WTC11 (cell line): ENCODE data around the gene SERPINE2.

Experiments used
- CBFB ChIP-seq: sonication (generic); formaldehyde crosslinking; IDR thresholded peaks from 2 replicates; pipeline ENCODE4 v1.8.1; 2022; ENCODE audit warnings: mild to moderate bottlenecking, low read depth, missing genetic modification reagents
- MYBL2 ChIP-seq: sonication (generic); formaldehyde crosslinking; IDR thresholded peaks from 2 replicates; pipeline ENCODE4 v1.8.1; 2023; ENCODE audit warnings: mild to moderate bottlenecking, moderate library complexity, missing genetic modification reagents
- NFATC4 ChIP-seq: fragments of 250-450 bp; sonication (Bioruptor Pico); IDR thresholded peaks from 2 replicates; pipeline ENCODE4 v1.9.0; 2021; ENCODE audit warnings: mild to moderate bottlenecking
- SP1 ChIP-seq: sonication (generic); formaldehyde crosslinking; conservative IDR thresholded peaks from 2 replicates; pipeline ENCODE4 v1.8.1; 2022; ENCODE audit warnings: missing genetic modification reagents
- ZBTB21 ChIP-seq: sonication (generic); formaldehyde crosslinking; IDR thresholded peaks from 2 replicates; pipeline ENCODE4 v1.8.1; 2023; ENCODE audit warnings: mild to moderate bottlenecking, missing genetic modification reagents, borderline replicate concordance
- TF ChIP-seq, protein P1 (sequence below): fragments of 200-600 bp; IDR thresholded peaks from 2 replicates; pipeline ENCODE4 v1.8.0; 2022; ENCODE audit warnings: antibody characterized with exemption
- TF ChIP-seq, protein P2 (sequence below): sonication (generic); formaldehyde crosslinking; conservative IDR thresholded peaks from 2 replicates; pipeline ENCODE4 v1.8.1; 2022; ENCODE audit warnings: mild to moderate bottlenecking, missing genetic modification reagents
- TF ChIP-seq, protein P3 (sequence below): sonication (generic); formaldehyde crosslinking; IDR thresholded peaks from 2 replicates; pipeline ENCODE4 v1.8.0; 2022; ENCODE audit warnings: mild to moderate bottlenecking, missing genetic modification reagents
- TF ChIP-seq, protein P4 (sequence below): sonication (generic); formaldehyde crosslinking; IDR thresholded peaks from 2 replicates; pipeline ENCODE4 v1.8.0; 2023; ENCODE audit warnings: mild to moderate bottlenecking, missing genetic modification reagents

DNA sequence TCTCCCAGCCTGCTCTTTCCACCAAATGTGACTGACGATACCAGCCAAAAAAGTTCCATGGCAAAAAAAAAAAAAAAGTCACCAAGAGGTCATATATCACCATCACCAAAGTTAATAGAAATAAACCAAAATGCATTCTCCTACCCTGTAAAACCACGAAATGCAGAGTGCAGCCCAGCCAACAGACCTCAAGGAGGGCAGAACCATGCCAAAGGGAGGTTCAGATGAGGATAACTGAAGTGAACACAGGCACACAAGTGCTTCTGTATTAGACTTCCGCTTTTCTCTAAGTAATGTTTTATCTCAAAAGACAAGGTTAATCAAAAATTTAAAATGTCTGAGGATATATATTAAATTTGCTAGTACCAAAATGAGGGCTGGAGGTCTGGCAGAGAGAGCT lies 5.5 kb downstream of the SERPINE2 start:
- TF ChIP-seq, protein P1, sequence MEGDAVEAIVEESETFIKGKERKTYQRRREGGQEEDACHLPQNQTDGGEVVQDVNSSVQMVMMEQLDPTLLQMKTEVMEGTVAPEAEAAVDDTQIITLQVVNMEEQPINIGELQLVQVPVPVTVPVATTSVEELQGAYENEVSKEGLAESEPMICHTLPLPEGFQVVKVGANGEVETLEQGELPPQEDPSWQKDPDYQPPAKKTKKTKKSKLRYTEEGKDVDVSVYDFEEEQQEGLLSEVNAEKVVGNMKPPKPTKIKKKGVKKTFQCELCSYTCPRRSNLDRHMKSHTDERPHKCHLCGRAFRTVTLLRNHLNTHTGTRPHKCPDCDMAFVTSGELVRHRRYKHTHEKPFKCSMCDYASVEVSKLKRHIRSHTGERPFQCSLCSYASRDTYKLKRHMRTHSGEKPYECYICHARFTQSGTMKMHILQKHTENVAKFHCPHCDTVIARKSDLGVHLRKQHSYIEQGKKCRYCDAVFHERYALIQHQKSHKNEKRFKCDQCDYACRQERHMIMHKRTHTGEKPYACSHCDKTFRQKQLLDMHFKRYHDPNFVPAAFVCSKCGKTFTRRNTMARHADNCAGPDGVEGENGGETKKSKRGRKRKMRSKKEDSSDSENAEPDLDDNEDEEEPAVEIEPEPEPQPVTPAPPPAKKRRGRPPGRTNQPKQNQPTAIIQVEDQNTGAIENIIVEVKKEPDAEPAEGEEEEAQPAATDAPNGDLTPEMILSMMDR = no peak
- TF ChIP-seq, protein P2, sequence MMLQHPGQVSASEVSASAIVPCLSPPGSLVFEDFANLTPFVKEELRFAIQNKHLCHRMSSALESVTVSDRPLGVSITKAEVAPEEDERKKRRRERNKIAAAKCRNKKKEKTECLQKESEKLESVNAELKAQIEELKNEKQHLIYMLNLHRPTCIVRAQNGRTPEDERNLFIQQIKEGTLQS (CRISPR knock-in tag) = no peak
- TF ChIP-seq CBFB (CRISPR knock-in tag) (no peak), ZBTB21 (CRISPR knock-in tag) (no peak), MYBL2 (CRISPR knock-in tag) (no peak), SP1 (CRISPR knock-in tag) (no peak), NFATC4 (CRISPR knock-in tag) (no peak)
- TF ChIP-seq, protein P3, sequence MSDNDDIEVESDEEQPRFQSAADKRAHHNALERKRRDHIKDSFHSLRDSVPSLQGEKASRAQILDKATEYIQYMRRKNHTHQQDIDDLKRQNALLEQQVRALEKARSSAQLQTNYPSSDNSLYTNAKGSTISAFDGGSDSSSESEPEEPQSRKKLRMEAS (CRISPR knock-in tag) = no peak
- TF ChIP-seq, protein P4, sequence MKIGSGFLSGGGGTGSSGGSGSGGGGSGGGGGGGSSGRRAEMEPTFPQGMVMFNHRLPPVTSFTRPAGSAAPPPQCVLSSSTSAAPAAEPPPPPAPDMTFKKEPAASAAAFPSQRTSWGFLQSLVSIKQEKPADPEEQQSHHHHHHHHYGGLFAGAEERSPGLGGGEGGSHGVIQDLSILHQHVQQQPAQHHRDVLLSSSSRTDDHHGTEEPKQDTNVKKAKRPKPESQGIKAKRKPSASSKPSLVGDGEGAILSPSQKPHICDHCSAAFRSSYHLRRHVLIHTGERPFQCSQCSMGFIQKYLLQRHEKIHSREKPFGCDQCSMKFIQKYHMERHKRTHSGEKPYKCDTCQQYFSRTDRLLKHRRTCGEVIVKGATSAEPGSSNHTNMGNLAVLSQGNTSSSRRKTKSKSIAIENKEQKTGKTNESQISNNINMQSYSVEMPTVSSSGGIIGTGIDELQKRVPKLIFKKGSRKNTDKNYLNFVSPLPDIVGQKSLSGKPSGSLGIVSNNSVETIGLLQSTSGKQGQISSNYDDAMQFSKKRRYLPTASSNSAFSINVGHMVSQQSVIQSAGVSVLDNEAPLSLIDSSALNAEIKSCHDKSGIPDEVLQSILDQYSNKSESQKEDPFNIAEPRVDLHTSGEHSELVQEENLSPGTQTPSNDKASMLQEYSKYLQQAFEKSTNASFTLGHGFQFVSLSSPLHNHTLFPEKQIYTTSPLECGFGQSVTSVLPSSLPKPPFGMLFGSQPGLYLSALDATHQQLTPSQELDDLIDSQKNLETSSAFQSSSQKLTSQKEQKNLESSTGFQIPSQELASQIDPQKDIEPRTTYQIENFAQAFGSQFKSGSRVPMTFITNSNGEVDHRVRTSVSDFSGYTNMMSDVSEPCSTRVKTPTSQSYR = no peak
